ENCODE results near the gene MOB3C. TPM values are rescaled to one million over a fixed set of nuclear protein-coding genes. Genes with fewer than 3 reads are reported as not detected.

Gene MOB3C
- total RNA-seq, 2 experiments from 2014 or later, result 2.7 to 3.8 TPM

- Histone ChIP-seq H3K36me3 (ENCODE audit: insufficient read depth, low read length) (no peaks in the 10 kb centered on the region), H3K79me2 (ENCODE audit: insufficient read depth, low read depth, low read length) (no peaks in the 10 kb centered on the region), H3K4me1 (ENCODE audit: insufficient read depth, low read length, poor library complexity, severe bottlenecking) (peaks cover 17% of the 10 kb centered on the region), H3K4me2 (ENCODE audit: low read length) (no peak overlapping the region), H3K9me2 (ENCODE audit: insufficient read depth, low read length) (no peaks in the 10 kb centered on the region), H3K4me3 (ENCODE audit: low read depth, low read length, poor library complexity, severe bottlenecking) (no peak overlapping the region), H3K27ac (ENCODE audit: low read depth, low read length, poor library complexity, severe bottlenecking) (no peak overlapping the region), H2AFZ (ENCODE audit: low read length) (no peak overlapping the region), H3K9me3 (ENCODE audit: low read length) (no peaks in the 10 kb centered on the region), H4K20me1 (ENCODE audit: insufficient read depth, low read length) (no peaks in the 10 kb centered on the region)
- intact Hi-C loops (cut with micrococcal nuclease; ENCODE audit: unreplicated experiment), result no loop called here
- no peak for TF ChIP-seq EZH2phosphoT487 (IDR thresholded peaks at IDR 0.05; ENCODE audit: borderline replicate concordance, low read depth, low read length)
- TF ChIP-seq CTCF (conservative IDR thresholded peaks at IDR 0.05; ENCODE audit: low read length), result no peak
- BruUV-seq (replicated peaks), result no TSS peak
- ChIA-PET POLR2A (interaction anchor here (8.5 kb wide), 1 partner anchor 10 kb away, joined by 62 read pairs; the partner anchor contains the start of gene MKNK1), CTCF (ENCODE audit: unreplicated experiment) (interaction anchor here (1.5 kb wide), 1 partner anchor 10 kb away, joined by 4 read pairs; the partner anchor contains the start of gene MKNK1)
- peak; percentile 24 for DNase-seq (ENCODE audit: low spot score)
Measured at GRCh38 chr1:46613661-46614603, 2.7 kb downstream of the MOB3C start.

- H3K27ac ChIP-seq (ENCODE audit: low read depth, low read length, poor library complexity, severe bottlenecking), result no peak overlapping the region
- no peak overlapping the region for H3K4me3 ChIP-seq (ENCODE audit: low read depth, low read length, poor library complexity, severe bottlenecking)
- peaks cover 17% of the 10 kb centered on the region for H3K4me1 ChIP-seq (ENCODE audit: insufficient read depth, low read length, poor library complexity, severe bottlenecking)
- CTCF ChIA-PET (ENCODE audit: unreplicated experiment), result interaction anchor here (1.5 kb wide), 1 partner anchor 9 kb away, joined by 4 read pairs; the partner anchor contains the start of gene MKNK1
- no peak for DNase-seq (ENCODE audit: low spot score)
- no peaks in the 10 kb centered on the region for H3K9me2 ChIP-seq (ENCODE audit: insufficient read depth, low read length)
- no peaks in the 10 kb centered on the region for H3K36me3 ChIP-seq (ENCODE audit: insufficient read depth, low read length)
- no peaks in the 10 kb centered on the region for H3K9me3 ChIP-seq (ENCODE audit: low read length)
- H3K79me2 ChIP-seq (ENCODE audit: insufficient read depth, low read depth, low read length), result no peaks in the 10 kb centered on the region
- TF ChIP-seq EZH2phosphoT487 (IDR thresholded peaks at IDR 0.05; ENCODE audit: borderline replicate concordance, low read depth, low read length) (no peak), CTCF (conservative IDR thresholded peaks at IDR 0.05; ENCODE audit: low read length) (no peak)
- POLR2A ChIA-PET, result interaction anchor here (1.0 to 8.5 kb wide), 2 partner anchors 9 to 29 kb away, joined by 3 to 62 read pairs; partner anchors contain the start of gene MKNK1
- H4K20me1 ChIP-seq (ENCODE audit: insufficient read depth, low read length), result no peaks in the 10 kb centered on the region
- no peak overlapping the region for H3K4me2 ChIP-seq (ENCODE audit: low read length)
- H2AFZ ChIP-seq (ENCODE audit: low read length), result no peak overlapping the region
- no TSS peak for BruUV-seq (replicated peaks)
- intact Hi-C loops (cut with micrococcal nuclease; ENCODE audit: unreplicated experiment), result no loop called here
Measured at GRCh38 chr1:46612937-46613660, 3.5 kb downstream of the MOB3C start.

Data from OCI-LY7 (cell line).